ENCODE measurements around the gene GARIN5A. TPM values are rescaled to one million over a fixed set of nuclear protein-coding genes. Genes with fewer than 3 reads are reported as not detected.

The GARIN5A gene
- total and polyA plus RNA-seq, 2 of the 8 experiments (the other 6 are each of a cell fraction or from before 2014, with no cell fraction given): 9.1 to 18.5 TPM

DNA sequence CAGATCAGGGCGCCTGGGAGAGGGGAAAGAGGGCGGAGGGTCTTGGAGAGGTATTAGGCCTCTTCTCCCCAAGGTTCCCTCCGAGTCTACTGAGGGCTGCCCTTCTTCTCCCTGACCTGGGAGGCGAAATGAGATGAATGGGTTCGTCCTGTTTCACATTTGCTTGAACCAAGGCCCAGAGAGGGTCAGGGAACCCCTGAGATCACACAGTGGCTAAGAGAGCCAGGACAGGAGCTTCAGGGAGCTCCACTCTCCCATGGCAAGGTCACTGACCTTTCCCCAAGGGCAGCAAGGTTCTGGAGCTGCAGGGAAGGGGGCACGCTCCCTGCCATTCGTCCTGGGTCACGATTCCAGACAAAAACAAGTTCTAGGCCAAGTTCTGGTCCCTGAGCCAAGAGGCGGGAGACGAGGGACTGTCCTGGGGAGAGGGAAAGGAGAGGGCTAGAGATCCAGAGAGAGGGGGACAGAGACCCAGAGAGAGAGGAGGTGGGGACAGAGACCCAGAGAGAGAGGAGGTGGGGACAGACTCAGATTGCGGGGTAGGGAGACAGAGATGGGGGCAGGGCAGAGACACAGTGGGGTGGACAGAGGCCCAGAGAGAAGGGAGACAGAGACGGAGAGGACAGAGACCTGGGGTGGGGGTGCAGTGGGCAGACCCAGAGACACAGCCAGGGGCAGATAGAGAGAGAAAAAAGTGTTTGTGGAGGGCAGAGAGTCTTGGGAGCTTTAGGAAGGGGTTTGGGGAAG lies 36.5 kb upstream of the GARIN5A start:
- no peak overlapping the region for H4K8ac ChIP-seq (ENCODE audit: extremely low read depth, insufficient read depth, low read length)
- DNase-seq (ENCODE audit: low read depth in 1 of 2, low spot score in 2 of 2) (no peak), FAIRE-seq (no peak)
- no peak overlapping the region for H3K18ac ChIP-seq (ENCODE audit: extremely low read depth, low read length)
- peaks cover 0 to 6% (median 4%) of the 10 kb centered on the region in 4 experiments; a peak in 4 of 7 replicates for H3K4me1 ChIP-seq (replicated peaks in 1 of 4; ENCODE audit: control insufficient read depth in 3 of 4, insufficient read depth in 4 of 4, low read length in 3 of 4)
- no peak overlapping the region for H4K5ac ChIP-seq (ENCODE audit: insufficient read length, low read depth, low read length)
- no peak overlapping the region for H2BK120ac ChIP-seq (replicated peaks; ENCODE audit: low read depth, low read length)
- H3K4me2 ChIP-seq (ENCODE audit: insufficient read depth in 1 of 2, low read depth in 2 of 2, low read length in 2 of 2): no peak overlapping the region
- no peak overlapping the region for H2BK12ac ChIP-seq (ENCODE audit: low read depth, low read length)
- no peaks in the 10 kb centered on the region for H3K79me1 ChIP-seq (ENCODE audit: low read depth, low read length)
- peaks cover 1 to 3% of the 10 kb centered on the region in 2 experiments for H4K20me1 ChIP-seq (replicated peaks in 1 of 2; ENCODE audit: control insufficient read depth in 1 of 2, insufficient read depth in 2 of 2, low read length in 2 of 2)
- peaks cover 0 to 19% (median 12%) of the 10 kb centered on the region in 4 experiments; a peak in 6 of 7 replicates for H3K27me3 ChIP-seq (replicated peaks in 1 of 4; ENCODE audit: control insufficient read depth in 3 of 4, extremely low read depth in 1 of 4, insufficient read depth in 3 of 4, low read length in 3 of 4)
- H2BK15ac ChIP-seq (ENCODE audit: low read length): no peak overlapping the region
- POLR2A ChIA-PET (ENCODE audit: partially characterized antibody): interaction anchor here (1.3 kb wide), 1 partner anchor 280 kb away, joined by 3 read pairs; no protein-coding TSS in a partner anchor
- H2BK5ac ChIP-seq (ENCODE audit: low read depth, low read length): no peak overlapping the region
- H3K14ac ChIP-seq (ENCODE audit: insufficient read length): no peak overlapping the region
- H3K23ac ChIP-seq (ENCODE audit: insufficient read length): no peak overlapping the region
- H3K27ac ChIP-seq (ENCODE audit: low read depth, low read length): no peak overlapping the region
- no peak overlapping the region; a peak in 1 of 7 replicates for H3K9ac ChIP-seq (replicated peaks in 1 of 4; ENCODE audit: extremely low read depth in 1 of 4, low read depth in 3 of 4, low read length in 3 of 4)
- 84% methylated on average over 10 of the region's 12 CpGs; no CpG with 5 or more reads in 1 of the 2 experiments for WGBS, 2 experiments (ENCODE audit: extremely low coverage in 1 of 2, insufficient coverage in 1 of 2, insufficient read length in 1 of 2, insufficient replicate concordance in 2 of 2, low coverage in 1 of 2, low lambda C conversion rate in 2 of 2, missing lambda C conversion rate in 1 of 2)
- no peak overlapping the region for H3K4me3 ChIP-seq (ENCODE audit: extremely low read depth in 1 of 4, insufficient read depth in 2 of 4, low read depth in 3 of 4, low read length in 4 of 4)
- H3K56ac ChIP-seq (replicated peaks; ENCODE audit: insufficient read length, low read depth, low read length): no peak overlapping the region
- H3K4ac ChIP-seq (replicated peaks; ENCODE audit: insufficient read length, low read depth, low read length): no peak overlapping the region
- no peak for TF ChIP-seq TCF12 (IDR thresholded peaks at IDR 0.05; ENCODE audit: low read depth, low read length)
- TF ChIP-seq KDM1A (IDR thresholded peaks at IDR 0.05; ENCODE audit: borderline replicate concordance, low read length): no peak
- TF ChIP-seq RAD21 (IDR thresholded peaks at IDR 0.05 in 1 of 2, conservative IDR thresholded peaks at IDR 0.05 in 1 of 2; ENCODE audit: low read depth in 2 of 2, low read length in 2 of 2): no peak
- no peak for TF ChIP-seq CBX8 (IDR thresholded peaks at IDR 0.05; ENCODE audit: borderline replicate concordance, low read depth, low read length)
- TF ChIP-seq JUND (IDR thresholded peaks at IDR 0.05; ENCODE audit: low read length): no peak
- TF ChIP-seq POLR2A (IDR thresholded peaks at IDR 0.05; ENCODE audit: control extremely low read depth in 1 of 2, low read depth in 2 of 2, low read length in 2 of 2): no peak
- TF ChIP-seq GTF2F1 (IDR thresholded peaks at IDR 0.05; ENCODE audit: borderline replicate concordance, low read depth, low read length): no peak
- no peak for TF ChIP-seq EGR1 (IDR thresholded peaks at IDR 0.05; ENCODE audit: borderline replicate concordance, low read depth, low read length)
- no peak for TF ChIP-seq ZNF274 (IDR thresholded peaks at IDR 0.05; ENCODE audit: borderline replicate concordance, extremely low read depth, low read length)
- TF ChIP-seq SUZ12 (IDR thresholded peaks at IDR 0.05; ENCODE audit: low read length): no peak
- no peak for TF ChIP-seq MAFK (IDR thresholded peaks at IDR 0.05; ENCODE audit: low read depth, low read length)
- no peak for TF ChIP-seq RXRA (IDR thresholded peaks at IDR 0.05; ENCODE audit: insufficient read depth, low read depth, low read length)
- no peaks in the 10 kb centered on the region for H3K79me2 ChIP-seq (ENCODE audit: control insufficient read depth in 1 of 2, insufficient read depth in 2 of 2, low read length in 2 of 2)
- no peak overlapping the region for H2BK20ac ChIP-seq (ENCODE audit: low read length)
- no peak overlapping the region for H2AK5ac ChIP-seq (ENCODE audit: low read depth, low read length)
- H2AFZ ChIP-seq (ENCODE audit: low read length): no peak overlapping the region
- peaks cover 0 to 9% (median 0%) of the 10 kb centered on the region in 4 experiments; a peak in 2 of 8 replicates for H3K36me3 ChIP-seq (ENCODE audit: control insufficient read depth in 2 of 4, insufficient read depth in 4 of 4, low read length in 3 of 4)
- H3K9me3 ChIP-seq (ENCODE audit: insufficient read depth in 2 of 2, low read depth in 1 of 2, low read length in 1 of 2): no peaks in the 10 kb centered on the region; a peak in 1 of 4 replicates
- no peak overlapping the region for H4K91ac ChIP-seq (replicated peaks; ENCODE audit: insufficient read length, low read length)
- H3K23me2 ChIP-seq (ENCODE audit: low read depth, low read length): no peaks in the 10 kb centered on the region; the same call in 1 of the 2 replicates
- CTCF ChIA-PET (ENCODE audit: partially characterized antibody): interaction anchor here (0.6 to 19.3 kb wide), 4 partner anchors 24 to 171 kb away, joined by 3 to 206 read pairs (median 4); no protein-coding TSS in a partner anchor
